PFSK-1 (cell line): Measurements from ENCODE around the gene CNDP2.

Experiments
- FOXP2 ChIP-seq: optimal IDR thresholded peaks from 2 replicates; pipeline ENCODE3; 2011; ENCODE audit warnings: borderline replicate concordance, control low read depth, inconsistent platforms; ENCODE audit not compliant: insufficient read depth; ENCODE audit errors: extremely low read length, extremely low read depth
- POLR2AphosphoS5 ChIP-seq: IDR thresholded peaks from 2 replicates; pipeline ENCODE4 v1.6.1; 2012; ENCODE audit warnings: low read depth, mild to moderate bottlenecking, control low read depth, low read length, moderate library complexity
- SIN3A ChIP-seq: IDR thresholded peaks from 2 replicates; pipeline ENCODE4 v1.6.1; 2012; ENCODE audit warnings: mild to moderate bottlenecking, low read length, moderate library complexity, borderline replicate concordance; ENCODE audit not compliant: insufficient read depth
- TAF1 ChIP-seq: IDR thresholded peaks from 2 replicates; pipeline ENCODE4 v1.6.1; 2012; ENCODE audit warnings: low read length, control low read depth, borderline replicate concordance; ENCODE audit not compliant: insufficient read depth
- TF ChIP-seq, protein P1 (sequence below), 2 experiments: IDR thresholded peaks; 2 replicates each; pipeline versions ENCODE4 v1.6.1 to v1.8.0; 2011 to 2012; ENCODE audit warnings: low read depth in 2 of 2, low read length in 2 of 2, control low read depth in 1 of 2, inconsistent platforms in 1 of 2, mild to moderate bottlenecking in 1 of 2, moderate library complexity in 1 of 2; ENCODE audit not compliant: insufficient read depth in 1 of 2

The CNDP2 gene

DNA sequence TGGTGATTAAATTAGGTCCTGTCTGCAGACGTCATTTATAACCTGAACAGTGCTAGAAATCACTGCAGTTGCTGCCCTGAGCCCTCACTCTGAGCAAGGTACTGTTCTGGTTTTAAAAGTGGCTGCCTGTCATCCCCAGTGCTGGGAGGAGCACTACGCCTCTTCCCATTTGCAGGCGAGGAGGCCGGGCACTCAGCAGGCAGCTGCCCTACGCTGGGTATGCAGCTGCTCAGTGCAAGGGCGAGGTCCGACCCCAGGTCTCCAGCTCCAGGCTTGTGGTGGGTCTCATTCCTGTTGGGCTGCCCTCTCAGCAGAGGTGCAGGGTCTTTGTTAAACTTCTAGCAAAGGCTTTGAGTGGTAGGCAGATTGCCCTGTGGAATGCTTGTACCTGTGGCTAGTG, 15.7 kb downstream of the CNDP2 start:
- TF ChIP-seq, protein P1, sequence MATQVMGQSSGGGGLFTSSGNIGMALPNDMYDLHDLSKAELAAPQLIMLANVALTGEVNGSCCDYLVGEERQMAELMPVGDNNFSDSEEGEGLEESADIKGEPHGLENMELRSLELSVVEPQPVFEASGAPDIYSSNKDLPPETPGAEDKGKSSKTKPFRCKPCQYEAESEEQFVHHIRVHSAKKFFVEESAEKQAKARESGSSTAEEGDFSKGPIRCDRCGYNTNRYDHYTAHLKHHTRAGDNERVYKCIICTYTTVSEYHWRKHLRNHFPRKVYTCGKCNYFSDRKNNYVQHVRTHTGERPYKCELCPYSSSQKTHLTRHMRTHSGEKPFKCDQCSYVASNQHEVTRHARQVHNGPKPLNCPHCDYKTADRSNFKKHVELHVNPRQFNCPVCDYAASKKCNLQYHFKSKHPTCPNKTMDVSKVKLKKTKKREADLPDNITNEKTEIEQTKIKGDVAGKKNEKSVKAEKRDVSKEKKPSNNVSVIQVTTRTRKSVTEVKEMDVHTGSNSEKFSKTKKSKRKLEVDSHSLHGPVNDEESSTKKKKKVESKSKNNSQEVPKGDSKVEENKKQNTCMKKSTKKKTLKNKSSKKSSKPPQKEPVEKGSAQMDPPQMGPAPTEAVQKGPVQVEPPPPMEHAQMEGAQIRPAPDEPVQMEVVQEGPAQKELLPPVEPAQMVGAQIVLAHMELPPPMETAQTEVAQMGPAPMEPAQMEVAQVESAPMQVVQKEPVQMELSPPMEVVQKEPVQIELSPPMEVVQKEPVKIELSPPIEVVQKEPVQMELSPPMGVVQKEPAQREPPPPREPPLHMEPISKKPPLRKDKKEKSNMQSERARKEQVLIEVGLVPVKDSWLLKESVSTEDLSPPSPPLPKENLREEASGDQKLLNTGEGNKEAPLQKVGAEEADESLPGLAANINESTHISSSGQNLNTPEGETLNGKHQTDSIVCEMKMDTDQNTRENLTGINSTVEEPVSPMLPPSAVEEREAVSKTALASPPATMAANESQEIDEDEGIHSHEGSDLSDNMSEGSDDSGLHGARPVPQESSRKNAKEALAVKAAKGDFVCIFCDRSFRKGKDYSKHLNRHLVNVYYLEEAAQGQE (IDR thresholded peaks at IDR 0.05; ENCODE audit: insufficient read depth in 1 of 2, low read depth in 2 of 2, low read length in 2 of 2), result no peak
- TF ChIP-seq FOXP2, result no peak

- TF ChIP-seq TAF1, result no peak
- no peak for TF ChIP-seq POLR2AphosphoS5
- no peak for TF ChIP-seq SIN3A
- no peak for TF ChIP-seq FOXP2
- TF ChIP-seq, protein P1 (IDR thresholded peaks at IDR 0.05; ENCODE audit: insufficient read depth in 1 of 2, low read depth in 2 of 2, low read length in 2 of 2), result no peak
Measured at GRCh38 chr18:74512321-74513053, 16.3 kb downstream of the CNDP2 start.

DNA sequence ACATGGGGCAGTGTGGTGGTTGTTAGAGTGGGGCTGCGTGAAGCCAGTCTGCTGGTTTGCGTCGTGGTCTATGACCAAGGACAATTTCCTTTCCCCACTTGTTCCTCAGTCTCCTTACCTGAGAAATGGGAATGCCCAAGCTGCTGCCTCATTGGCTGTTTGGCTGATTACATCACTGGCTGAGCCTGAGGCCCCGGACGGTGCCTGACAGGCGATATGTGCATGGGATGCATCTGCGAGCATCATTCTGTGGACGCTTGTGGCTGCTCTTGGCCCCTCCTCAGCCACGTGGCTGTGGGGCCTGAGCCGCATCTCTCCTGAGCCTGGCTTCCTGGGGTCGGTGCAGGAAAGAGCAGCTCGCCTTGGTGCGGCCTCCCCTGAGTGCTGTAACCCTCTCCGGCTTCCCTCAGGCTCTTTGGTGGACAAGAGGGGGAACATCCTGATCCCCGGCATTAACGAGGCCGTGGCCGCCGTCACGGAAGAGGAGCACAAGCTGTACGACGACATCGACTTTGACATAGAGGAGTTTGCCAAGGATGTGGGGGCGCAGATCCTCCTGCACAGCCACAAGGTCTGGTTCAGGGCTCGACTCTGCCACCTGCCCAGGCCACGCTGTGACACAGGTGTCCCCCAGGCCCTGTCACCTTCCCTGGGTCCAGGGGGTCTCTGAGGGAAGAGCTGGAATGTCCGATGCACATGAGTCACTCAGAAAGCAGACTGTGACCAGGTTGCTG, 17.2 kb downstream of the CNDP2 start:
- no peak for TF ChIP-seq FOXP2
- no peak for TF ChIP-seq POLR2AphosphoS5
- TF ChIP-seq SIN3A, result no peak
- TF ChIP-seq, protein P1 (IDR thresholded peaks at IDR 0.05; ENCODE audit: insufficient read depth in 1 of 2, low read depth in 2 of 2, low read length in 2 of 2), result no peak
- TF ChIP-seq TAF1, result no peak

DNA sequence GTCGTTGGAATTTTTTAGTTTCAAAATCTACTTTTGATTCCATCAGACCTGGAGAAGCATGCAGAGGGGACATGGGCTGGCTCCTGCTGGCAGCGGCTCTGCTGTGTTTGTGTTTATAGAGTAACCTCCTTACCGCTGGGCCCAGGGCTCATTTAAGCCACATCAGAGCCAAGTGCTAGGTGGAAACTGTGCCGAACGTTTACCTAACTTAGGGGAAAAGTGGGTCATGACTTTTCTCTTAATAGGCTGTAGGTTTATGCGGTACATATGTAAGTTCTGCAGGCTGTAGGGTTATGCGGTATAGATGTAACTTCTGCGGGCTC, 17.7 kb downstream of the CNDP2 start:
- TF ChIP-seq TAF1, result no peak
- TF ChIP-seq, protein P1 (IDR thresholded peaks at IDR 0.05; ENCODE audit: insufficient read depth in 1 of 2, low read depth in 2 of 2, low read length in 2 of 2), result no peak
- no peak for TF ChIP-seq FOXP2
- no peak for TF ChIP-seq SIN3A
- no peak for TF ChIP-seq POLR2AphosphoS5

DNA sequence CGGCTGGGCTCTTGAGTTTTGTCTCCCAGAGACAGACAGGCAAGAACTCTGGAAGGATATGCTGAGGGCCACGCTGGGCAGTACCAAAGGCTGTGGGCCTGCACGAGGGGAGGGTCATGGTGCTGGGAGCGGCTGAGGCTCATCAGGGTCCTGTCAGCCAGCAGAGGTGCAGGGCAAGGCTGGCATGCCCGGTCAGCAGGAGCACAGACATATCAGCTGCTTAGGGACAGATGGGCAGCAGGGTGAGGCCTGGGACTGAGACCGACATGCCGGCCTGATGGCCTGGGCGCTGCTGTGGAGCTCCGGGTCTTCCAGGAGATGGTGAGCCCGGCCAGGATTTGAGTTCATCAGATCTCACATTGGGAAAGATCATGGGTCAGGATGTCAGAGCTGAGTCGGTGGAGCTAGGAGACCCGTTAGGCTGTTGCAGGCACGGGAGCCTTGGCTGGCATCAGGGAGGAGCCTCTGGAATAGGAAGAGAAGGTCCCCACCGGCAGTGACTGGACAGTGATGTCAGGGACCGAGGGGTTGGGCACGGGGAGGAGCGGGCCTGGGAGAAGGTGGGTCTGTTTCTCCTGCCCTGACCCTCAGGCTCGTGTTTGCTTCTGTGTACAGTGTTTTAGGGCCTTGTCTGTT, 18.8 kb downstream of the CNDP2 start:
- TF ChIP-seq TAF1 (no peak), POLR2AphosphoS5 (no peak), SIN3A (no peak), FOXP2 (no peak)
- TF ChIP-seq, protein P1 (IDR thresholded peaks at IDR 0.05; ENCODE audit: insufficient read depth in 1 of 2, low read depth in 2 of 2, low read length in 2 of 2), result no peak
